GM21786 (cell line): ENCODE results near the gene TOR4A.

Experiments used
- ATAC-seq: cut with Tn5 transposase; IDR thresholded peaks from one replicate; pipeline ENCODE4 v1.9.1; 2021; ENCODE audit not compliant: unreplicated experiment

TOR4A gene

DNA sequence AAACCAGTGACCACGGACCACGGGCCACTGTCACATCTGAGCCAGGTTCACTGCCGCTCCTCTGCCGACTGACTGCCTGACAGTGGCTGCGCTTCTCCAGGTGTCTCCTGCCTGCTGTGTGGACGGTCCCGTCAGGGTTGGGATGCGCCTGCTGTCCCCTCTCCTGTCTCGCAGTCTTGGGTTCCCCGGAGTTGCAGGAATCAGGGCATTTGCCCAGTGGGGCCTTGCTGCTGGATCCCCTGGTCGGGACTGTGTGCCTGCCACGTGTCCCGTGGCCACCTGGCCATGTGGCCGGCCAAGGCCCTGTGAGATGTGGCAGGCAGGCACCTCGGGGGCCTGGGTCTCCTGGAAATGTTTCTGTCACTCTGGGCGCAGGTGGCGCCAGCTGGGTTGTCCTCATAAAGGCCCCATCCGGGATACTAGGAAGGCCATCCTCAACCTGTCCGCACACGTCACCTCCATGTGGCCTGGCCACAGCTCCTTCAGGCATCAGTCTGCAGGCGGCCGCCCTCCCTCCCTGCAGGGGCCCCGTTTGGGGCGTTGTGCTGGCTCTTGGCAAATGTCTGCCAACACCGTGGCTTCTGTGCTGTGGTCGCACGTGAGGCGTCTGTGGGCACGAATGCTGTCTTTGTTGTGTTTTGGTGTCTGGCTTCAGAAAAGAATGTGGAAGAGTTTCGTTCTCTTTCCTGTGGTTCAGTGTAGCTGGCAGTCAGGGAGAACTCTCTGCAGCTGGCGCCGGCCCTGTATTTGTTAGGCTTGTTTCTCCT lies 6.4 kb upstream of the TOR4A start:
- no peak for ATAC-seq

DNA sequence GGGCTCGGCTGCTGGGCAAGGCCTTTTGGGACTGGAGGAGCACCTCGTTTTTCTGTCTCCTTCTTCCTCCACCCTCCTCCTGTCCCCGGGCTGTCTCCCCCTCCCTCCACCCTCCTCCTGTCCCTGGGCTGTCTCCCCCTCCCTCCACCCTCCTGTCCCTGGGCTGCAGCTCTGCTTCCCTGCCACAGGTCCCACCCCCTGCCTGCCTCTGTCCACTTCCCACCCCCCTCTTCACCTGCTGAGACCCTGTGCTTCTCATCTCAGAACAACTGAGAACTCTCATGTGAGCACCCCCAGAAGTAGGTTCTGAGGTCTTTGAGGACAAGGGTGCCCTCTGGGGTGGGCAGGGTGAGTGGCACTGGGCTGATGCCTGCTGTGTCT lies 5.8 kb upstream of the TOR4A start:
- no peak for ATAC-seq

DNA sequence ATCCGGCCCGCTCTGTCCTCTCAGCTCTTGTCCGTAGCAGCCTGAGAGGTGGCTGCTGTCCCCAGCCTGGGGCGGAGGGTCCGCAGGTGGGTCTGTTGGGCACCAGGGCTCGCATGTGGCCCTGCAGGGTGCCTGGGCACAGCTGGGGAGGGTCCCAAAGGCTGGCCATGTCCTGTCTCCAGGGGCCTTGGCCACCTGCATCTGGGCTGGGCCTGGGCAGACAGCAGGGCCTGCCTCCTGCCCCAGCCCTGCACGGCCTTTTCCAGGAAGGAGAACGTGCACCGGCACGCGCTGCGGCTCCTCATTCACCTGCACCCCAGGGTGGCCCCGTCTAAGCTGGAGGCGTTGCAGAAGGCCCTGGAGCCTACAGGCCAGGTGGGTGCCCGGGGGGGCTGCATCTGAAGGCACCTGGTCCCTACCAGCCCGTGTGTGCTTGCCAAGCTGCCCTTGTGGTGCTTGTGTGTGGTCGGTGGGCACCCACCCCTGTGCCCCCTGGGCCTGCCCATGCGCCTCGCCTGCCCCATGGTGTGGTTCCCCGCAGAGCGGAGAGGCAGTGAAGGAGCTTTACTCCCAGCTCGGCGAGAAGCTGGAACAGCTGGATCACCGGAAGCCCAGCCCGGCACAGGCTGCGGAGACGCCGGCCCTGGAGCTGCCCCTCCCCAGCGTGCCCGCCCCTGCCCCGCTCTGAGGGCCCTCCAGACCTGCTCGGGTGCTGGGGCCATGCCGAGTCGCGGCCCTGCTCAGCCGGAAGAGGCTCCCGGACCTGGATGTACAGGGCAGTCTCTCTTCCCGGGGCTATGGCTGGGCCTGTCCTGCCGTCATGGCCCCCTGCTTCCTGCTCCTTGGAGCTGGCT lies 5.1 kb upstream of the TOR4A start:
- no peak for ATAC-seq

GRCh38 chr9:137273095-137273490 lies 4.4 kb upstream of the TOR4A start:
- no peak for ATAC-seq

- ATAC-seq, result no peak
Measured at GRCh38 chr9:137273611-137274320, 3.8 kb upstream of the TOR4A start.

- no peak for ATAC-seq
Measured at GRCh38 chr9:137275203-137275587, 2.3 kb upstream of the TOR4A start.

DNA sequence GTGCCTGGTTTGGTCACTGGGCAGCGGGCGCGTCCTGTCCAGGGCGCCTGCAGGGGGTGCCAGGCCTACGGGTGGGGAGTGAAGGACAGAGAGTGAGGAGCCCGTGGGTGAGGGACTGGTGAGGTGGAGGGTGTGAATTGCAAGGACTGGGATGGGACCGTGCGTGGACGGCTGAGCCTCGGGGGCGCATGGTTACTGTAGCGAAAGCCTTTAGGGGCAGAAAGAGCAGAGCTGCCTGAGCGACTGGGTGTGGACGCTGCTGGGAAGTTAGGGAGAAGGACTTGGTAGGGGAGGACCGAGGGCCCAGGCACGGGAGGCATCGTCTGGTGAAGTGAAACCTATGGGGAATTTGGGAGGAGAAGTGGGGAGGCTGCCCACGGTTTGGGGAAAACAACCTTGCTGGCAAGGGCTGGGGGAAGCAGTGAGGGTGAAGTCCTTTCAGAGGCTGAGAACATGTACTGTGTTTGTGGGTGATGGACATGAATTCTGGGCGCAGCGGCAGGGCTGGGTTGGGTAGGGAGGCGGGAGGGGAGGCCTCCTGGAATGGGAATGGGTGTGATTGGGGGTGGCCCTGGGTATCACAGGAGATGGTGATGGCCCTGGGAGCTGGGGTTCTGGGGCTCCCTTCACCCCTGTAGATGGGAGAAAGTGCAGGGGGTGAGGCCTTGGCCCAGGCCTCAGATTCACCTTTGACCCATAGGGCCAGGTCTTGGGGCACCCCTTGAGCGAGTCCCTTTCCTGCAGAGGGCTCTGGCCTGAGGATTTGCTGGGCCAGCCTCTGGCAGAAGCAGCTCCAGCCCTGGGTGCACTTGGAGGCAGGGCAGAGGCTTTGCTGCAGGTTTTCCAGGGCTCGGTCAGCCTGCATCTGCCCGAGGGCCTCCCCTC lies 1.7 kb upstream of the TOR4A start:
- ATAC-seq, result no peak

GRCh38 chr9:137276473-137277328 lies 825 bp upstream of the TOR4A start:
- no peak for ATAC-seq

DNA sequence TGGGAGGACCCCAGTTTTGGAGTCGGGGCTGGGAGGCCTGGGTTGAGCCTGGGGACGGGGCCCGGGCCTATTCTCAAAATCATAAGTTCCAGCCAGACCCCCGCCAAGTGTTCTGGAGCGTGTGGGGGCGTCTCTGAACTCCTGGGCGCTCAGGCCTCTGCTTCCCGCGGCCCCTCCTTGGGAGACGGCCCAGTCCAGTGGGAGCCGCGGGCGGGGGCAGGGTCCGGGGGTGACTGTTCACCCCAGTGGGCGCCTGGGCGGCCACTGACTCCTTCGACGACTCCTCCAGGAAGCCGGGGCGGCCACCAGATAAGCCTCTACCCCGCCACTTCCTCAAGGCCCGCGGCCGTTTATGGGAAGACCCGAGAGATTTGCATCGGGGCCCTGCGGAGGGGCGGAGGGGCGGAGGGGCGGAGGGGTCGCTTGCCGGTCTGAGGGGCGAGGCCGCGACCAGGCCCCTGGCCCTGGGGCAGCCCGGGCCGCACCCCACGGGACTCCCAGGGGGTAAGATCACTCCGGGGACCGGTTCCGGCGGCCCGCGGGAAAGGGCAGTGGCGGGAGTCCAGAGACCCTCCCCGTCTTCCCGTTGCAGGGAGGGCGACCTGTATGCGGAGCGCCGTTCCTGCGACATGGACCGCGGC lies 655 bp downstream of the TOR4A start:
- ATAC-seq, result no peak

DNA sequence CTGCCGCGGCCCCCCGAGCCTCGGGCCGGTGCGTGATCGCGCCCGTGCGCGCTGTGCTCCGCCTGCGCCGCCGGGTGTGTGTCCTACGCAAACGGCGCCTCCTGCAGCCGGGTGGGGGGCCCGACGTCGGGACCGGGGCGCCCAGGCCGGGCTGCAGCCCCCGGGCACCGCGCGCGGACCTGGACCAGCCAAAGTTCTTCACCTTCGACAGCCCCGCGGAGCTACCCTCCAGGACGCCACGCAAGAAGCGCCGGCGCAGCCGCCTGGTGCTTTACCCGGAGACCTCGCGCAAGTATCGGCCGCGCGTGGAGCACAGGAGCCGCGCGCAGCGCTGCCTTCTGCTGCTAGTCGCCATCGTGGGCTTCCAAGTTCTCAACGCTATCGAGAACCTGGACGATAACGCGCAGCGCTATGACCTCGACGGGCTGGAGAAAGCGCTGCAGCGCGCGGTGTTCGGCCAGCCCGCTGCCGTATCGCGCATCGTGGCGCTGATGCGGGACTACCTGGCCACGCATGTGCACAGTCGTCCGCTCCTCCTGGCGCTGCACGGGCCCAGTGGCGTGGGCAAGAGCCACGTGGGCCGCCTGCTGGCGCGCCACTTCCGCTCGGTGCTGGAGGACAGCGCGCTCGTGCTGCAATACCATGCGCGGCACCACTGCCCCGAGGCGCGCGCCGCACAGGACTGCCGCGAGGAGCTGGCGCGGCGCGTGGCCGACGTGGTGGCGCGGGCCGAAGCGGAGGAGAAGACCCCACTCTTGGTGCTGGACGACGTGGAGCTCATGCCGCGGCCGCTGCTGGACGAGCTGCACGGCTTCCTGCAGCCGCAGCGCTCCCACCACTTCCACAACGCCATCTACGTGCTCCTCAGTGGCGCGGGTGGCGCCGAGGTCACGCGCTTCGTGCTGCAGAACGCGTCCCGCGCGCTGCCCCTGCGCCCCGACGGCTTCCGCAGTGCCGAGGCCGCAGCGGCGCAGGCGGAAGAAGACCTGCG lies 1.5 kb downstream of the TOR4A start:
- ATAC-seq, result no peak

GRCh38 chr9:137279741-137280473 lies 2.4 kb downstream of the TOR4A start:
- no peak for ATAC-seq

GRCh38 chr9:137280474-137281344 lies 3.2 kb downstream of the TOR4A start:
- no peak for ATAC-seq

GRCh38 chr9:137281345-137282116 lies 4.0 kb downstream of the TOR4A start:
- ATAC-seq, result no peak

- no peak for ATAC-seq
Measured at GRCh38 chr9:137286975-137287383, 9.5 kb downstream of the TOR4A start.

DNA sequence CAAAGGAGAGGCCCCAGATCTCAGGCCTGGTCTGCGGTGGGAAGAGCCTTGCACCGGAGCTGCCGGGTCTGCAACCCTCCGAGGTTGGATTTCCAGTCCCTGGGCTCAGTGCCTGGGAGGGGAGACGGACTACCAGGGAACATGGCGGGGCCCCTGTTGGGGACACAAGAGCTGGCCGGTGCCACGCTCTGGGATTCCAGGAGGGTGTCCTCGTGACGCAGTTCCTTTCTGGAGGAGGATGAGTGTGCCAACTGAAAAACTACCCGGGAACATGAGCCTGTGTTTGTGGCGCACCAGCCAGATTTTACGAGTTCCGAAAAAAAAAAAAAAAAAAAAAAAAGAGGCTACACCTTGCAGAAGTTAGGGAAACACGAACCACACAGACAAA lies 15.6 kb downstream of the TOR4A start:
- ATAC-seq, result no peak
